ENCODE measurements around the gene DAB2IP. TPM values are rescaled to one million over a fixed set of nuclear protein-coding genes. Genes with fewer than 3 reads are reported as not detected.

The DAB2IP gene
- total and polyA plus RNA-seq, 2 of the 4 experiments (the other 2 are of a cell fraction), result 5.6 to 17.2 TPM

GRCh38 chr9:121703014-121703734 lies 51.7 kb downstream of the DAB2IP start:
- DNase-seq (no peak), ATAC-seq (ENCODE audit: low read depth) (no peak)
- H3K18ac ChIP-seq (ENCODE audit: low read depth, low read length), result no peak overlapping the region
- no peak overlapping the region for H4K91ac ChIP-seq (ENCODE audit: insufficient read depth, low read depth, low read length)
- H3K4me2 ChIP-seq (ENCODE audit: low read depth, low read length), result no peak overlapping the region
- H3K23ac ChIP-seq (ENCODE audit: low read depth, low read length), result no peak overlapping the region
- peaks cover 75% of the 10 kb centered on the region for H4K20me1 ChIP-seq (ENCODE audit: insufficient read depth, low read length)
- peaks cover 14% of the 10 kb centered on the region for H3K4me1 ChIP-seq (ENCODE audit: control insufficient read depth, insufficient read depth, low read length)
- H3K36me3 ChIP-seq (ENCODE audit: control insufficient read depth, insufficient read depth, low read length), result no peaks in the 10 kb centered on the region
- H3K14ac ChIP-seq (replicated peaks; ENCODE audit: low read depth, low read length), result no peak overlapping the region
- H3K4ac ChIP-seq (ENCODE audit: low read depth, low read length), result no peak overlapping the region
- intact Hi-C loops (cut with micrococcal nuclease), result no loop called here
- dilution Hi-C loops (cut with HindIII; ENCODE audit: low sequenced_read_pairs, unreplicated experiment), result no loop called here
- H2AK5ac ChIP-seq (ENCODE audit: low read depth, low read length), result no peak overlapping the region
- no peak overlapping the region for H2AFZ ChIP-seq (replicated peaks; ENCODE audit: low read length, poor library complexity)
- H2BK5ac ChIP-seq (ENCODE audit: low read depth, low read length, poor library complexity, severe bottlenecking), result no peak overlapping the region
- no TSS peak for BruUV-seq (replicated peaks)
- H4K8ac ChIP-seq (ENCODE audit: low read depth in 2 of 2, low read length in 2 of 2), result no peak overlapping the region
- ChIA-PET CTCF (no interaction called here), POLR2A (ENCODE audit: unreplicated experiment) (no interaction called here)
- peaks cover 39 to 82% of the 10 kb centered on the region in 2 experiments for H3K79me1 ChIP-seq (ENCODE audit: low read depth in 1 of 2, low read length in 2 of 2)
- no peak overlapping the region for H3K27ac ChIP-seq (ENCODE audit: insufficient read depth, low read length)
- in situ Hi-C loops (cut with MboI; ENCODE audit: low sequenced_read_pairs), result no loop called here
- H3K27me3 ChIP-seq (ENCODE audit: control insufficient read depth, insufficient read depth, low read length), result no peaks in the 10 kb centered on the region
- no peak overlapping the region for H2BK120ac ChIP-seq (ENCODE audit: low read depth, low read length)
- H3K9me3 ChIP-seq (ENCODE audit: control insufficient read depth, insufficient read depth, low read length), result no peaks in the 10 kb centered on the region
- H2BK20ac ChIP-seq (ENCODE audit: low read depth, low read length), result no peak overlapping the region
- no peak overlapping the region for H3K4me3 ChIP-seq (ENCODE audit: insufficient read depth, low read depth, low read length)
- H2AK9ac ChIP-seq (replicated peaks; ENCODE audit: low read depth, low read length, poor library complexity), result no peak overlapping the region
- no peak overlapping the region for H4K5ac ChIP-seq (ENCODE audit: low read depth, low read length)
- no CpG with 5 or more reads among the region's 3 CpGs for WGBS, 2 experiments (ENCODE audit: extremely low coverage in 2 of 2, insufficient read length in 1 of 2)
- peaks cover 6% of the 10 kb centered on the region for H3K9me1 ChIP-seq (ENCODE audit: insufficient read depth, low read length)
- TF ChIP-seq BHLHE40 (IDR thresholded peaks at IDR 0.05; ENCODE audit: low read depth, low read length), result no peak
- TF ChIP-seq RFX5 (IDR thresholded peaks at IDR 0.05; ENCODE audit: low read depth, low read length), result no peak
- TF ChIP-seq CTCF (conservative IDR thresholded peaks at IDR 0.05; ENCODE audit: low read depth, low read length), result no peak; the same call in 1 of the 2 replicates
- TF ChIP-seq CHD1 (IDR thresholded peaks at IDR 0.05; ENCODE audit: low read depth, low read length), result no peak
- TF ChIP-seq POLR2A (IDR thresholded peaks at IDR 0.05; ENCODE audit: low read depth, low read length), result no peak
- no peak for TF ChIP-seq USF2 (IDR thresholded peaks at IDR 0.05; ENCODE audit: low read depth, low read length)
- TF ChIP-seq ELK1 (IDR thresholded peaks at IDR 0.05; ENCODE audit: borderline replicate concordance, low read depth, low read length), result no peak
- no peak for TF ChIP-seq MXI1 (IDR thresholded peaks at IDR 0.05; ENCODE audit: borderline replicate concordance, low read depth, low read length)
- TF ChIP-seq RCOR1 (IDR thresholded peaks at IDR 0.05; ENCODE audit: insufficient replicate concordance, low read length), result no peak
- no peak for TF ChIP-seq MAZ (IDR thresholded peaks at IDR 0.05; ENCODE audit: borderline replicate concordance, low read depth, low read length)
- no peak for TF ChIP-seq NFE2L2 (IDR thresholded peaks at IDR 0.05; ENCODE audit: low read depth, low read length)
- TF ChIP-seq FOS (IDR thresholded peaks at IDR 0.05; ENCODE audit: low read depth, low read length), result no peak
- TF ChIP-seq CEBPB (IDR thresholded peaks at IDR 0.05; ENCODE audit: low read depth, low read length), result no peak
- no peak for TF ChIP-seq SMC3 (IDR thresholded peaks at IDR 0.05; ENCODE audit: low read depth, low read length)
- TF ChIP-seq MAFK (IDR thresholded peaks at IDR 0.05; ENCODE audit: low read depth, low read length), result no peak
- TF ChIP-seq RAD21 (IDR thresholded peaks at IDR 0.05; ENCODE audit: low read length), result no peak
- H3K9ac ChIP-seq (ENCODE audit: low read depth, low read length), result no peak overlapping the region
- no peak overlapping the region for H3K56ac ChIP-seq (ENCODE audit: extremely low read depth, insufficient read depth, low read length)
- no peak overlapping the region for H2BK15ac ChIP-seq (ENCODE audit: low read depth, low read length)
